ENCODE measurements around the gene CAP1. TPM values are rescaled to one million over a fixed set of nuclear protein-coding genes. Genes with fewer than 3 reads are reported as not detected.
"Not testable (repeated sequence)": the region's sequence is repeated elsewhere in the genome, so short reads cannot be mapped to it uniquely, and the experiment has no call there.

Gene CAP1
- polyA plus RNA-seq, 1 of the 3 experiments (the other 2 are of a cell fraction) = 244 TPM

GRCh38 chr1:40081871-40082270 lies 41.3 kb downstream of the CAP1 start:
- ChIA-PET CTCF (interaction anchor here (1.4 to 7.0 kb wide), 3 partner anchors 71 to 323 kb away, joined by 4 to 57 read pairs (median 7); no protein-coding TSS in a partner anchor), POLR2A (no interaction called here)
- TF ChIP-seq MEF2A (IDR thresholded peaks at IDR 0.05; ENCODE audit: borderline replicate concordance, low read depth) (no peak), SIN3A (IDR thresholded peaks at IDR 0.05; ENCODE audit: borderline replicate concordance, low read depth, low read length) (no peak), RXRA (IDR thresholded peaks at IDR 0.05; ENCODE audit: borderline replicate concordance, low read depth) (no peak), EP300 (IDR thresholded peaks at IDR 0.05; ENCODE audit: borderline replicate concordance in 1 of 2, low read depth in 1 of 2, low read length in 1 of 2) (no peak), RCOR1 (IDR thresholded peaks at IDR 0.05; ENCODE audit: low read length) (no peak), PBX3 (IDR thresholded peaks at IDR 0.05) (no peak), USF2 (IDR thresholded peaks at IDR 0.05; ENCODE audit: borderline replicate concordance, low read depth, low read length) (no peak), GATA2 (CRISPR knock-in tag; IDR thresholded peaks at IDR 0.05) (no peak), EZH2phosphoT487 (IDR thresholded peaks at IDR 0.05; ENCODE audit: borderline replicate concordance, low read depth) (no peak)
- Histone ChIP-seq H3K4me3 (ENCODE audit: low read depth in 2 of 2, low read length in 1 of 2) (no peak overlapping the region), H3K79me2 (ENCODE audit: insufficient read depth) (no peaks in the 10 kb centered on the region), H3K4me2 (no peak overlapping the region), H3F3A (replicated peaks; ENCODE audit: insufficient read depth) (peaks cover 11% of the 10 kb centered on the region), H3K4me1 (ENCODE audit: control insufficient read depth in 1 of 2, insufficient read depth in 2 of 2, low read depth in 1 of 2, low read length in 1 of 2) (peaks cover 0 to 3% of the 10 kb centered on the region in 2 experiments; a peak in 1 of 4 replicates), H3K27me3 (ENCODE audit: insufficient read depth) (no peaks in the 10 kb centered on the region), H3K9ac (no peak overlapping the region), H3K36me3 (replicated peaks in 1 of 2; ENCODE audit: control insufficient read depth in 1 of 2, insufficient read depth in 2 of 2, low read length in 1 of 2) (peaks cover 30 to 31% of the 10 kb centered on the region in 2 experiments), H3K27ac (ENCODE audit: low read depth in 2 of 2, low read length in 1 of 2) (no peak overlapping the region), H4K20me1 (ENCODE audit: insufficient read depth) (no peaks in the 10 kb centered on the region), H3K9me3 (no peaks in the 10 kb centered on the region), H3K9me2 (no peaks in the 10 kb centered on the region), H2AFZ (ENCODE audit: low read depth) (no peak overlapping the region)
- no peak for DNase-seq
- WGBS (ENCODE audit: low lambda C conversion rate) = 66% methylated on average over 7 of the region's 7 CpGs

GRCh38 chr1:40084750-40085149 lies 44.2 kb downstream of the CAP1 start:
- H3K4me3 ChIP-seq (ENCODE audit: low read depth in 2 of 2, low read length in 1 of 2); H2AFZ ChIP-seq (ENCODE audit: low read depth); H3K9ac ChIP-seq; DNase-seq; H3K4me2 ChIP-seq; POLR2A ChIA-PET; H4K20me1 ChIP-seq (ENCODE audit: insufficient read depth); H3K27ac ChIP-seq (ENCODE audit: low read depth in 2 of 2, low read length in 1 of 2); H3K9me2 ChIP-seq; H3K9me3 ChIP-seq; H3K27me3 ChIP-seq (ENCODE audit: insufficient read depth); H3K79me2 ChIP-seq (ENCODE audit: insufficient read depth); H3F3A ChIP-seq (replicated peaks; ENCODE audit: insufficient read depth); H3K4me1 ChIP-seq (ENCODE audit: control insufficient read depth in 1 of 2, insufficient read depth in 2 of 2, low read depth in 1 of 2, low read length in 1 of 2): not testable (repeated sequence)
- peaks cover 33 to 40% of the 10 kb centered on the region in 2 experiments for H3K36me3 ChIP-seq (replicated peaks in 1 of 2; ENCODE audit: control insufficient read depth in 1 of 2, insufficient read depth in 2 of 2, low read length in 1 of 2)
- CTCF ChIA-PET = interaction anchor here (1.1 to 7.0 kb wide), 8 partner anchors 10 to 320 kb away, joined by 3 to 57 read pairs (median 6); no protein-coding TSS in a partner anchor
- WGBS (ENCODE audit: low lambda C conversion rate) = 27% methylated on average over 8 of the region's 11 CpGs
- TF ChIP-seq RAD21 (IDR thresholded peaks at IDR 0.05; ENCODE audit: low read length) = peak; percentile 59
- TF ChIP-seq SMC3 (IDR thresholded peaks at IDR 0.05; ENCODE audit: low read depth, low read length) = peak; percentile 51
- peak; percentile 60 for TF ChIP-seq CTCF (IDR thresholded peaks at IDR 0.05)

Measured in SK-N-SH (cell line).